H1 (cell line): Measurements from ENCODE around the gene ETS1. TPM values are rescaled to one million over a fixed set of nuclear protein-coding genes. Genes with fewer than 3 reads are reported as not detected.

Experiments
- CTCF ChIA-PET: fragments of 300-600 bp; sonication (Branson Sonifier 250); formaldehyde crosslinking; loops from one replicate; lab custom pipeline; 2021; ENCODE audit not compliant: partially characterized antibody; lab: Charles Lee
- POLR2A ChIA-PET: fragments of 300-600 bp; sonication (Branson Sonifier 250); formaldehyde crosslinking; loops from one replicate; lab custom pipeline; 2021; ENCODE audit warnings: inconsistent platforms; ENCODE audit not compliant: partially characterized antibody; lab: Charles Lee
- DNase-seq, 2 experiments: peaks; one replicate each; pipeline versions ENCODE4 v3.0.0 to v3.0.0-alpha.2; 2010 to 2022; ENCODE audit warnings: low spot score in 2 of 2, low read depth in 1 of 2, mixed read lengths in 1 of 2
- FAIRE-seq: peaks from 2 replicates; lab custom pipeline; 2011; peaks lifted over from hg19 to GRCh38; lab: Jason Lieb, UNC
- H2AFZ ChIP-seq: 2 replicates; pipeline ENCODE4 v1.8.1; 2012; ENCODE audit warnings: low read length, inconsistent platforms
- H2AK5ac ChIP-seq: 2 replicates; pipeline ENCODE4 v1.6.1; 2013; ENCODE audit warnings: low read depth, low read length
- H2BK120ac ChIP-seq: replicated peaks from 2 replicates; pipeline ENCODE3; 2013; ENCODE audit warnings: low read depth, low read length, inconsistent platforms
- H2BK12ac ChIP-seq: 2 replicates; pipeline ENCODE4 v1.6.1; 2013; ENCODE audit warnings: low read depth, low read length
- H2BK15ac ChIP-seq: 2 replicates; pipeline ENCODE4 v1.6.1; 2013; ENCODE audit warnings: low read length
- H2BK20ac ChIP-seq: 2 replicates; pipeline ENCODE4 v1.6.1; 2013; ENCODE audit warnings: low read length
- H2BK5ac ChIP-seq: 2 replicates; pipeline ENCODE4 v1.6.1; 2013; ENCODE audit warnings: low read depth, low read length
- H3K14ac ChIP-seq: 2 replicates; pipeline ENCODE4 v1.6.1; 2013; ENCODE audit warnings: inconsistent platforms; ENCODE audit not compliant: insufficient read length
- H3K18ac ChIP-seq: 2 replicates; pipeline ENCODE4 v1.6.1; 2013; ENCODE audit warnings: low read length; ENCODE audit errors: extremely low read depth
- H3K23ac ChIP-seq: 2 replicates; pipeline ENCODE4 v1.6.1; 2013; ENCODE audit warnings: inconsistent platforms; ENCODE audit not compliant: insufficient read length
- H3K23me2 ChIP-seq: 2 replicates; pipeline ENCODE4 v1.6.1; 2013; ENCODE audit warnings: low read depth, low read length
- H3K27ac ChIP-seq: 2 replicates; pipeline ENCODE4 v1.6.1; 2011; ENCODE audit warnings: low read depth, low read length, inconsistent platforms
- H3K27me3 ChIP-seq, 4 experiments: replicated peaks in 1 of 4; 1 replicate in 1 of 4; 2 replicates in 3 of 4; pipeline versions ENCODE4 v1.6.1 to v1.8.1; 2011 to 2013; ENCODE audit warnings: low read length in 3 of 4, mild to moderate bottlenecking in 3 of 4, inconsistent platforms in 2 of 4, mixed read lengths in 2 of 4, moderate library complexity in 1 of 4; ENCODE audit not compliant: control insufficient read depth in 3 of 4, insufficient read depth in 3 of 4; ENCODE audit errors: extremely low read depth in 1 of 4
- H3K36me3 ChIP-seq, 4 experiments: 2 replicates each; pipeline versions ENCODE4 v1.6.1 to v1.8.1; 2011 to 2013; ENCODE audit warnings: mild to moderate bottlenecking in 4 of 4, low read length in 3 of 4, moderate library complexity in 2 of 4, control low read depth in 1 of 4, inconsistent platforms in 1 of 4; ENCODE audit not compliant: insufficient read depth in 4 of 4, control insufficient read depth in 2 of 4
- H3K4ac ChIP-seq: replicated peaks from 2 replicates; pipeline ENCODE3; 2013; ENCODE audit warnings: low read length, low read depth, mixed read lengths, inconsistent platforms; ENCODE audit not compliant: insufficient read length
- H3K4me1 ChIP-seq, 4 experiments: replicated peaks in 1 of 4; 1 replicate in 1 of 4; 2 replicates in 3 of 4; pipeline versions ENCODE4 v1.6.1 to v1.8.1; 2011 to 2013; ENCODE audit warnings: low read length in 3 of 4, inconsistent platforms in 2 of 4, mixed read lengths in 1 of 4; ENCODE audit not compliant: insufficient read depth in 4 of 4, control insufficient read depth in 3 of 4
- H3K4me2 ChIP-seq, 2 experiments: 2 replicates each; pipeline versions ENCODE4 v1.6.1 to v1.8.1; 2011 to 2013; ENCODE audit warnings: low read depth in 2 of 2, low read length in 2 of 2, control low read depth in 1 of 2, inconsistent platforms in 1 of 2, mild to moderate bottlenecking in 1 of 2; ENCODE audit not compliant: insufficient read depth in 1 of 2
- H3K4me3 ChIP-seq, 4 experiments: fragments of 200-600, 300-600 bp in 1 of 4; sonication (generic), shearing (Covaris generic), sonication (Bioruptor Twin) in 1 of 4; 2 replicates each; pipeline versions ENCODE4 v1.5.1 to v1.8.1; 2011 to 2016; ENCODE audit warnings: low read length in 4 of 4, low read depth in 3 of 4, control low read depth in 2 of 4, inconsistent platforms in 2 of 4, mild to moderate bottlenecking in 2 of 4, mixed read lengths in 1 of 4, moderate library complexity in 1 of 4; ENCODE audit not compliant: insufficient read depth in 2 of 4; ENCODE audit errors: extremely low read depth in 1 of 4
- H3K56ac ChIP-seq: replicated peaks from 2 replicates; pipeline ENCODE3; 2013; ENCODE audit warnings: low read depth, mild to moderate bottlenecking, mixed read lengths, low read length, inconsistent platforms; ENCODE audit not compliant: insufficient read length
- H3K79me1 ChIP-seq: 2 replicates; pipeline ENCODE4 v1.6.1; 2013; ENCODE audit warnings: low read depth, low read length, control low read depth
- H3K79me2 ChIP-seq, 2 experiments: 2 replicates each; pipeline versions ENCODE4 v1.6.1 to v1.8.1; 2012 to 2013; ENCODE audit warnings: low read length in 2 of 2, mild to moderate bottlenecking in 2 of 2, inconsistent platforms in 1 of 2; ENCODE audit not compliant: insufficient read depth in 2 of 2, control insufficient read depth in 1 of 2
- H3K9ac ChIP-seq, 4 experiments: replicated peaks in 1 of 4; 1 replicate in 1 of 4; 2 replicates in 3 of 4; pipeline versions ENCODE4 v1.6.1 to v1.8.1; 2011 to 2013; ENCODE audit warnings: low read depth in 3 of 4, low read length in 3 of 4, control low read depth in 2 of 4, mild to moderate bottlenecking in 2 of 4, moderate library complexity in 2 of 4, inconsistent platforms in 1 of 4; ENCODE audit errors: extremely low read depth in 1 of 4
- H3K9me3 ChIP-seq, 2 experiments: 2 replicates each; pipeline versions ENCODE4 v1.6.1 to v1.8.1; 2012 to 2013; ENCODE audit warnings: mild to moderate bottlenecking in 2 of 2, moderate library complexity in 2 of 2, control low read depth in 1 of 2, inconsistent platforms in 1 of 2, low read depth in 1 of 2, low read length in 1 of 2, mixed read lengths in 1 of 2; ENCODE audit not compliant: insufficient read depth in 2 of 2
- H4K20me1 ChIP-seq, 2 experiments: replicated peaks in 1 of 2; 2 replicates each; pipeline versions ENCODE3 to v1.8.1; 2011 to 2013; ENCODE audit warnings: inconsistent platforms in 2 of 2, low read length in 2 of 2, mild to moderate bottlenecking in 1 of 2; ENCODE audit not compliant: insufficient read depth in 2 of 2, control insufficient read depth in 1 of 2
- H4K5ac ChIP-seq: 2 replicates; pipeline ENCODE4 v1.6.1; 2013; ENCODE audit warnings: low read length, low read depth, mixed read lengths, inconsistent platforms; ENCODE audit not compliant: insufficient read length
- H4K8ac ChIP-seq: 2 replicates; pipeline ENCODE4 v1.8.0; 2013; ENCODE audit warnings: mild to moderate bottlenecking, moderate library complexity, low read length, inconsistent platforms; ENCODE audit not compliant: insufficient read depth; ENCODE audit errors: extremely low read depth
- H4K91ac ChIP-seq: replicated peaks from 2 replicates; pipeline ENCODE3; 2013; ENCODE audit warnings: low read length, mixed read lengths, inconsistent platforms; ENCODE audit not compliant: insufficient read length
- ASH2L ChIP-seq: fragments of 200-600, 300-600 bp; sonication (generic); IDR thresholded peaks from one replicate; pipeline ENCODE4 v1.7.1; 2017; ENCODE audit warnings: low read length
- CTCF ChIP-seq, 3 experiments: IDR thresholded peaks; 1 replicate in 2 of 3; 2 replicates in 1 of 3; pipeline versions ENCODE4 v1.5.1 to v1.6.1; 2011; ENCODE audit warnings: low read length in 3 of 3, mild to moderate bottlenecking in 3 of 3, inconsistent platforms in 2 of 3, low read depth in 1 of 3, moderate library complexity in 1 of 3; ENCODE audit not compliant: insufficient read depth in 1 of 3; ENCODE audit errors: control extremely low read depth in 1 of 3
- EGR1 ChIP-seq: IDR thresholded peaks from 2 replicates; pipeline ENCODE4 v1.6.1; 2011; ENCODE audit warnings: low read depth, low read length, borderline replicate concordance
- EZH2 ChIP-seq: fragments of 200-600 bp; sonication (generic); IDR thresholded peaks from 2 replicates; pipeline ENCODE4 v1.7.1; 2012; ENCODE audit warnings: low read depth, mild to moderate bottlenecking, moderate library complexity, low read length, inconsistent platforms; ENCODE audit not compliant: severe bottlenecking
- HDAC2 ChIP-seq, 2 experiments: fragments of 300-600 bp in 1 of 2; sonication (generic) in 1 of 2; IDR thresholded peaks; 2 replicates each; pipeline ENCODE4 v1.6.1; 2011 to 2012; ENCODE audit warnings: low read depth in 2 of 2, low read length in 2 of 2, mild to moderate bottlenecking in 2 of 2, moderate library complexity in 2 of 2, borderline replicate concordance in 1 of 2, inconsistent platforms in 1 of 2
- KDM4A ChIP-seq: IDR thresholded peaks from one replicate; pipeline ENCODE4 v1.7.1; 2012; ENCODE audit warnings: low read depth, mild to moderate bottlenecking, moderate library complexity, low read length, inconsistent platforms; ENCODE audit not compliant: severe bottlenecking
- NANOG ChIP-seq: IDR thresholded peaks from 2 replicates; pipeline ENCODE4 v1.6.1; 2011; ENCODE audit warnings: low read length, low read depth, mild to moderate bottlenecking, inconsistent platforms; ENCODE audit not compliant: insufficient read depth, poor library complexity, severe bottlenecking
- RNF2 ChIP-seq: fragments of 200-900, 300-1000 bp; sonication (generic); IDR thresholded peaks from 2 replicates; pipeline ENCODE4 v1.7.1; 2016; ENCODE audit warnings: borderline replicate concordance, low read depth, mild to moderate bottlenecking, antibody characterized with exemption, low read length; ENCODE audit not compliant: poor library complexity, severe bottlenecking; ENCODE audit errors: missing control alignments
- SP2 ChIP-seq: IDR thresholded peaks from 2 replicates; pipeline ENCODE4 v1.6.1; 2012; ENCODE audit warnings: mild to moderate bottlenecking, low read length, inconsistent platforms
- TCF12 ChIP-seq: IDR thresholded peaks from 2 replicates; pipeline ENCODE4 v1.6.1; 2011; ENCODE audit warnings: low read depth, mild to moderate bottlenecking, low read length
- ZNF274 ChIP-seq: IDR thresholded peaks from 2 replicates; pipeline ENCODE4 v1.7.0; 2012; ENCODE audit warnings: low read length, borderline replicate concordance; ENCODE audit errors: extremely low read depth
- WGBS, 2 experiments: shearing (Covaris generic) in 1 of 2; methylation state at CpG; one replicate each; pipeline versions ENCODE4 v1.1.6 to v1.1.7; 2013 to 2015; ENCODE audit warnings: low lambda C conversion rate in 2 of 2, mixed read lengths in 2 of 2, inconsistent platforms in 1 of 2, low coverage in 1 of 2, missing lambda C conversion rate in 1 of 2; ENCODE audit not compliant: insufficient replicate concordance in 2 of 2, insufficient coverage in 1 of 2, insufficient read length in 1 of 2; ENCODE audit errors: extremely low coverage in 1 of 2, missing lambda C conversion rate in 1 of 2; 5-methylcytosine and 5-hydroxymethylcytosine counted together
- polyA plus RNA-seq, 7 experiments: library from polyadenylated mRNA; depleted of rRNA in 3 of 7; stranded (reverse) in 5 of 7; unstranded in 2 of 7; fragments of >200 nt in 5 of 7; fragments of 200-250 nt in 2 of 7; gene quantifications; 1 replicate in 5 of 7; 2 replicates in 1 of 7; 4 replicates in 1 of 7; pipeline versions ENCODE4 v1.2.1 to v1.2.3, GENCODE V29; 2011 to 2013; ENCODE audit warnings: missing spikeins in 2 of 7, mixed read lengths in 2 of 7
- total RNA-seq: library from RNA; stranded (reverse); fragmentation: NEBNext Ultra II Directional; extraction: Animal tissue kit (Norgen Biotek cat#: 25700); gene quantifications from 2 replicates; pipeline ENCODE4 v1.2.1, GENCODE V29; 2021

Gene ETS1
- total and polyA plus RNA-seq, 2 of the 8 experiments (the other 6 are each of a cell fraction or from before 2014, with no cell fraction given) = 10.0 to 35.3 TPM

GRCh38 chr11:128487978-128488377 is 99.4 kb downstream of the ETS1 start:
- Histone ChIP-seq H3K56ac (no peak overlapping the region), H2BK15ac (no peak overlapping the region), H3K4me1 (no peaks in the 10 kb centered on the region), H2BK5ac (no peak overlapping the region), H3K36me3 (peaks cover 0 to 9% (median 0%) of the 10 kb centered on the region in 4 experiments; a peak in 3 of 8 replicates), H4K91ac (no peak overlapping the region), H3K9me3 (no peaks in the 10 kb centered on the region), H3K4ac (no peak overlapping the region), H3K23me2 (no peaks in the 10 kb centered on the region), H3K79me2 (no peaks in the 10 kb centered on the region), H3K4me3 (no peak overlapping the region), H2BK12ac (no peak overlapping the region), H3K4me2 (no peak overlapping the region), H3K79me1 (no peaks in the 10 kb centered on the region), H3K27me3 (no peaks in the 10 kb centered on the region), H2BK120ac (no peak overlapping the region), H4K8ac (no peak overlapping the region), H2AFZ (no peak overlapping the region), H4K5ac (no peak overlapping the region), H3K18ac (no peak overlapping the region), H3K14ac (no peak overlapping the region), H4K20me1 (peaks cover 0 to under 1% of the 10 kb centered on the region in 2 experiments), H2BK20ac (no peak overlapping the region), H2AK5ac (no peak overlapping the region), H3K27ac (no peak overlapping the region), H3K9ac (no peak overlapping the region), H3K23ac (no peak overlapping the region)
- DNase-seq (no peak), FAIRE-seq (no peak)
- ChIA-PET CTCF (interaction anchor here (1.6 kb wide), 1 partner anchor 30 kb away, joined by 4 read pairs; no protein-coding TSS in a partner anchor), POLR2A (no interaction called here)
- WGBS, 2 experiments = 95% methylated on average over 5 of the region's 5 CpGs; no CpG with 5 or more reads in 1 of the 2 experiments
- no peak for TF ChIP-seq NANOG
- no peak for TF ChIP-seq HDAC2 (IDR thresholded peaks at IDR 0.05; ENCODE audit: borderline replicate concordance in 1 of 2, low read depth in 2 of 2, low read length in 2 of 2)
- TF ChIP-seq SP2 = no peak
- TF ChIP-seq KDM4A = no peak
- no peak for TF ChIP-seq ASH2L
- no peak for TF ChIP-seq RNF2
- no peak for TF ChIP-seq TCF12
- no peak for TF ChIP-seq ZNF274
- TF ChIP-seq EGR1 = no peak
- no peak for TF ChIP-seq CTCF (IDR thresholded peaks at IDR 0.05; ENCODE audit: control extremely low read depth in 1 of 3, insufficient read depth in 1 of 3, low read depth in 1 of 3, low read length in 3 of 3)
- no peak for TF ChIP-seq EZH2
